Stimulated activated CD4-positive, alpha-beta T cell treated with anti-CD3 and anti-CD28 coated beads, Interleukin-12 subunit alpha, Interleukin-12 subunit beta, amount 100 ng/mL, for 48 hours (primary cell): ENCODE measurements around the gene KRT7.

Source experiments
- DNase-seq, 3 donors: peaks; one replicate each; pipeline ENCODE4 v3.0.0-alpha.2; 2020; ENCODE audit warnings: low read depth in 2 of 3, low spot score in 1 of 3

The KRT7 gene

GRCh38 chr12:52211716-52212585 is 21.1 kb upstream of the KRT7 start:
- DNase-seq, result no peak

DNA sequence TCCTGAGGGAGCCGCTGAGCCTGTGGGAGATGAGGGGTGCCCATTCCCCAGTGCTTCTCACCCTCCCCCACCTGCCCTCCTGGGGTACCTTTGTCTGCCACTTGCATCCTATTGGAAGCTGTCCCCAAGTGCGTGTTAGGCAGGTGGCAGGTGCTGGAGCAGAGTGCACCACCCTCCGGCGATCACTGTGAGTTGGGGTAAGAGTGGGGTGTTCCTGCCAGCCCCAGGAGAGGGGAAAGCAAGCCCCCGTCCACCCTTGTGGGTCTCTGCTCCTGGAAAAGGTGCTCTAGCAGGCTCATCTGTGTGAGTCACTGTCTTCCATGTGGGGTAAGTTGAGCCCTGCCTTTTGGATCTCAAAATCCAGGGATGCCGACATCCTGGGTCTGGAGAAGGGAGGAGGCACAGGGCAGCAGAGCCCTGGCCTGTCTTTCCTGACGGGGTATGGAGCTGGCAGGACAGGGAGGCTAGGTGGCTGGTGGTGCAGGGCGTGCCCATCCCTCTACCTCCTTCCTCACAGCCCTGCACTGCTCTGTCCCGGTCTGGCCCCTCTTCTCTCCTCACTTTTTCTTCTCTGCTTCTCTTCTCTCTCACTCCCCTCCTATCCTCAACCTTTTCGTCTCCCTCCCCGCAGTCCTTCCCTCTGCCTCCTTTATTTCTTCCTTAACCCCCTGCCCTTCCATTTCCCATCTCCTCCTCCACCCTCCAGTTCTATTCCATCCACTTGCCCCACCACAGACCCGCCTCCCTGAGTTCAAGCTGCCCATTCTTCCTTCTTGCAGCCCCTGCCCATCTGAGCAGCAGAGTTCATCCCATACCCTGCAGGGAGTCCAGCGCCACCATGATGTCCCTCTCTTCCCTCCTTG is 20.1 kb upstream of the KRT7 start:
- no peak for DNase-seq

GRCh38 chr12:52213564-52214420 is 19.3 kb upstream of the KRT7 start:
- DNase-seq, result peak; percentile 52 to 61 (median 54)

DNA sequence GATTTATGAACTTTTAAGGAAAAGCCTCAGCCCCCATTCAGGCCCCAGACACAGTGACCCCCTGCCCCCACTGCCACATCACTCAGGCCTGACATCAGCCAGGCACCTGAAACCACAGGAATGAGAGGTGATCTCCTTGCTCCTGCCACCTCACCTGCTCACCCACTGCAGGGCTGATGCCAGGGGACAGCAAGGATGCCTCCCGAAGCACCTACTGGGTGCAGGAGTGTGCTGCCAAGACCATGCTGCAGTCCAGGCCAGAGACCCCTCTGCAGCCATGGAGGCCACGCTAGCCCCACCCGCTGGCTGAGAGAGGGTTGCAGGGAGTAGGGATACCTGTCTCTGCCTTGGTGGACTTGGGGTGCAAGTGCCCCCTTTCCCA is 18.6 kb upstream of the KRT7 start:
- DNase-seq, result no peak

DNA sequence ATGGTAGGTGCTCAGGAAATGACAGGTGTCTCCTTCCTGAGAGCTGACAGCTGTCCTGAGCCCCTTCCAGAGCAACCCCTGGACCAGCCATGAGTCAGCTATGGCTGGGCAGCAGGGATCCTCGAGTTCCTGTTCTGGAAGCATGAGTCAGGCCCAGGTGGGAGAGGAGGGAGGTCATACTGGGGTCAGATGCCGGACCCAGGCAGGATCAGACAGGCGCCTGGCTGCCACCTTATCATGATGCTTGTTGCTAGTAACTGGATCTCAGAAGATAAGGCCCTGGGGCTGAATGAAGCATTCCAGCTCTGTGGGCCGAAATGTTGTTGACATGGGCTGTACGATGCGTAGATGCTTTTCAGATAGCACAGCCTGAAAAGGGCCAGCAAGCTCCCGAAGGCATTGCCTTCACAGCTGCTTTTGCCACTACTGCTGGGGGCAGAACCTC is 17.4 kb upstream of the KRT7 start:
- no peak for DNase-seq

DNA sequence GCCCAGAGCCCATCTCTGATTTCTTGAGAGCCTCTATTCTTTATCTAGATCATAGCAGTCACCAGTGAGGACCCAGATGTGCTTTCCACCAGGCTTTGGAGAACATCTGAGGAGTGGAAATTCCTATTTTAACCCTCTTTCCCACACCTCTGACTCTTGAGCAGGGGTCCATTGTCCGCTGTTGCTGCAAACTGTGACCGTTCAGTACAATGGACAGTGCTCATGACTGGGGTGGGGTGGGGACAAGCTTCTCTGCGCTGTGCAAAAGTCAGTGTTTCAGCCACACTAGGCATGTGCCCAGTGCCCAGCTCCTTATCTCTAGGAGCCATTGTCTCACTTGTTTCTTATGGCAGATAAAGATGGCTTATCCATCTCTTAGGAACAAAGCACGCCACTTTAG is 16.9 kb upstream of the KRT7 start:
- no peak for DNase-seq

- DNase-seq, result no peak
These were observed 16.2 kb upstream of the KRT7 start for GRCh38 chr12:52216807-52217206.

DNA sequence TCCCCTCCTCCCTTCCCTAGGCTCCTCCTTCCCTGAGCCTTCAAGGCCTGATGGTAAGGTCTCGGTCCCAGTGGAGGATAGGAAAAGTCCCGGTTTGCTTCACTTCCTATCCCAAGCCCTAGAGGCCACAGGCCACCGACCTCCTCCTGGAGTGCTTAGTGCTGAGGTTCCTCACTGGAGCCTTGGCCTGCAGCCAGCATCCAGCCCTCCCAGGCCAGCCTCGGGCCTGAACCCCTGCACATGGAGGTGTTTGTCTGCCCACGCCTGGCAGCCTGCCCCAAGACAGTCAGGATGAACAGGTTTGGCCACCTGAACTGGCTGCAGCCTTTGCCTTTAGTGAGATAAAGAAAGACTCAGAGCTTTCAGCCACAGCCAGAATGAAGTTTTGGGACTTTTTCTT is 15.8 kb upstream of the KRT7 start:
- no peak for DNase-seq

DNA sequence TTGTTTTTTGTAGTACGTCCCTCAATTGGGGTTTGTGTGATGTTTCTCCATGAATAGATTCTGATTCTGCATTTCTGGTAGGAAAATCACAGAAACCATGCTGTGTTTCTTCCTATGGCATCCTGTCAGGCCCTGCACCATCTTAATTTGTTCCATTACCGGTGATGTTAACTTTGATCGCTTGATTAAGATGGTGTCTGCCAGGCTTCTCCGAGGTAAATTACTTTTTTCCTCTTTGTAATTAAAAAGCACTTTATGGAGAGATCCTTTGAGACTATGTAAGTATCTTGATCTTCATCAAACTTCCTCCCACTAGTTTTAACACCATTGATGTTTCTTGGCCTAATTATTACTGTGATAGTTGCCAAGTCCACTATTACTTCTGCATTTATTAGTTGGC is 15.0 kb upstream of the KRT7 start:
- no peak for DNase-seq

- DNase-seq, result no peak
These were observed 12.6 kb upstream of the KRT7 start for GRCh38 chr12:52220477-52220876.

GRCh38 chr12:52221070-52221781 is 11.8 kb upstream of the KRT7 start:
- DNase-seq, result no peak

DNA sequence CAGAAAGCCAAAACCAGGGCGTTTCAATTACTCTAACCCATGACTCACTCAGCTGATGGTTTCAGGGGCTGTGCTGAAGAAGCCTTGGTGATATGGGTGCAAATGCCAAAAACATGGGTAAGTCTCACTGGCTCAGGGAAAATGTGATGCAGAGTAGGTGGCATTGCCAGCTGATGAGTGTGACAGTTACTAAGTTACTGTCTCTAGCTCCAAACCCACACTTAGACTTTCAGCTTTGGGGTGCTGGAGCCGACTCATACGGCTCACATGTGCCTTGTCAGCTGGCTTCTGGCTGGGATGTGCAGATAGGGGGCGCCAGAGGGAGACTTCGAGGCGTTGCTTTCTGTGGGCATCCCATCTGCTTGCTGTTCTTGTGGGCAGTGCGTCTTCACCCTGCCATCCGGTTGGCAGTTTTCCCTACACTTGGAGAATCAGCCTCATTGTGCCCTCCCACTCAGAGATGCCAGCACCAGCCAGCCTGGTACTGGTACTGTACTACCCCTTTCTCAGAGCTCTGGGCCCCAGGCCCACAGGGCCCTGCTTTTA is 11.1 kb upstream of the KRT7 start:
- DNase-seq, result peak; percentile 75 to 84 (median 84)

DNA sequence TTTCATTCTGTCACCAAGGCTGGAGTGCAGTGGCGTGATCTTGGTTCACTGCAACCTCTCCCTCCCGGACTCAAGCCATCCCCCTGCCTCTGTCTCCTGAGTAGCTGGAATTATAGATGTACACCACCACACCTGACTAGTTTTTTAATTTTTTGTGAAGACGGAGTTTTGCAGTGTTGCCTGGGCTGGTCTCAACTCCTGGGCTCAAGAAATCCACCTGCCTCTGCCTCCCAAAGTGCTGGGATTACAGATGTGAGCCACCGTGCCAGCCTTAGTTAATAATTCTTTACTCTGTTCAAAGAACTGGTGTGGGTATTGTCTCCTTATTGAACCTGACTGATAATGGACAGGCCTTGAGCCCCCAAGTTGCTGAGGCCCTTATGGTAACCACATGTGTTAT is 10.4 kb upstream of the KRT7 start:
- no peak for DNase-seq

- DNase-seq, result no peak
These were observed 9.5 kb upstream of the KRT7 start for GRCh38 chr12:52223406-52224039.

DNA sequence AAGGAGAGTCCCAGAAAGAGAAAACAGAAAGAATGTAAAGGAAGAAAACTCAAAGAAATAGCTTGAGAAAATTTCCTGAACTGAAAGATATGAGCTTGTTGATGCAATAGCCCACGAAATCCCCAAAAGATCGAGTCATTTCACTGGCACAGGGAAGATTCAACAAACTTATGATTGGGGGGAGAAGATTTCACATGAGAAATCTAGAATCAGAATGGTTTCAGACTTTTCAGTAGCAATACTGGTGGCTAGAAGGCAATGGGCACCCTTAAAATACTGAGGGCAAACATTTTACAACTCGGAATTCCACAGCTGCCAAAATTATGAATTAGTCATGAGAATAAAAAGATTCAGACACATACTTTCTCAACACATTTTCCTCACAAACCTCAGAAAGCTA is 8.9 kb upstream of the KRT7 start:
- DNase-seq, result no peak

DNA sequence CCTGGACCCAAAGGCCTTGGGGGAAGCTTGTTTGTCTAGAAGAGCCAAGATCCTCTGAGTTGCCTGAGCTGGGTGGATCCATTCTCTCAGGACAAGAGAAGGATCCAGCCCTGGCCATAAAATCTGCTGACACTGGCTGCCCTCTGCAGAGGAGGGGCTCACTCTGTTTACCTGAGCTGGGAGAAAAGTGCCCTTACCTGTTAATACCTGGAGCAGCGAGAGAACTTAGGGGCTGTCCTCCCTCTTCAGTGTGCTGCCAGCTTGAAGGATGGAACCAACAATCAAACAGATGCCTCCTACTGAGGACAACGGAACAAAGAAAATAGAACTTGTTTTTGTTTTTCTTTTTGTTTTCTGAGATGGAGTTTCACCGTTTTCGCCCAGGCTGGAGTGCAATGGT is 7.3 kb upstream of the KRT7 start:
- DNase-seq, result no peak

DNA sequence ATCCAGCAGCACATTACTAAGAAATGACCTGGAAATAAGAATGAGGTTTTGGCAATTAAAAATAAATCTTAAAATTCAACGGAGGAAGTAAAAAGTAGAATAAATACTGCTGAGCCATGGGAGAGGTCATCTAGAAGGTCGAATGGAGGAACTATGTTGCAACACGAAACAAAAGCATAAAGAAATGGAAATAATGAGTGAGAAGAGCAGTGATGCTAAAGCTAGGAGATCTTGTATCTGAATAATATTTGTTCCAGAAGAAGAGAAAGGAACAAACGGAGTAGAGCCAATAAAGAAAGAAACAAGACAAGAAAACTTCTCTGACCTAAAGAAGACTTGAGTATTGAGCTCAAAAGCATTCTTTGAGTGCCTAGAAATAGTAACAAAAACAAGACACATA is 6.6 kb upstream of the KRT7 start:
- DNase-seq, result no peak

- DNase-seq, result no peak
These were observed 5.4 kb upstream of the KRT7 start for GRCh38 chr12:52227606-52228166.

GRCh38 chr12:52228366-52228765 is 4.7 kb upstream of the KRT7 start:
- DNase-seq, result no peak

- no peak for DNase-seq
These were observed 4.1 kb upstream of the KRT7 start for GRCh38 chr12:52228931-52229330.
